Measurements from ENCODE around the gene MYBBP1A. TPM values are rescaled to one million over a fixed set of nuclear protein-coding genes. Genes with fewer than 3 reads are reported as not detected.

The MYBBP1A gene
- total RNA-seq, 2 donors from 2014 or later: 21.4 to 58.7 TPM

DNA sequence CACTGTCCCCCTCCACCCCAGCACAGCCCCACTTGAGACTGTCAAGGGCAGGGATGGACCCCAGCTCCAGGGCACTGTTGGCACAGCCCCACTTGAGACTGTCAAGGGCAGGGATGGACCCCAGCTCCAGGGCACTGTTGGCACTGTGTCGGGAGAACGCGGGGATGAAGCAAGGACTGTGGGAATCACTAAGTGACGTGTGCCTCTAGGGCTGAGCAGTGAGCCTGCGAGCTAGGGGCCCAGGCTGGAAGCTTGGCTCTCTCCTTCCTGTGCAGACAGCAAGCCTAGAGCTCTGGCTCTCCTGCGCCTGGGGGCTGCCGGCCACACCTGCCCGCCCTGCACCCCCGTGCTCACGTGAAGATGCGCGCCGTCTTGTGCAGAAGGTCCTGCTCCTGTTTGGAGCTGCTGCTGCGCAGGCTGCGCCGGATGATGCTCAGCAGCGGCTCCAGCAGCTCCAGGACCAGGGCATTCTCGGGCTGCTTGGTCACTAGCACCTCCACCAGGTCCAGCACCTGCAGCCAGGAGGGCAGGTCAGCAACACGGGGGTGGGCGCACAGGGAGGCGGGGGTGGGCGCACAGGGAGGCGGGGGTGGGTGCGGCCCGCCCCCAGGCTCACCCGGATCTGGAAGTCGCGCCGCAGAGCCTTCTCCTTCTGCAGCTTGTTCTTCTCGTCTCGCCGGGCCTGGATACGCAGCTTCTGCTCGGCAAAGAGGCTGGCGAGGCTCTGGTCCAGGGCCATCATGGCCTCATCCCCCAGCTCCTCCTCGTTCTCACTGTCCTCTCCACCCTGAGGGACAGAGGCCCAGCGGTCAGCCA lies 10.8 kb downstream of the MYBBP1A start:
- Histone ChIP-seq H3K36me3 (peaks cover 20% of the 10 kb centered on the region), H3K4me1 (no peaks in the 10 kb centered on the region), H3K27me3 (no peaks in the 10 kb centered on the region), H3K9ac (ENCODE audit: low read depth in 2 of 2, low read length in 2 of 2) (no peak overlapping the region), H3K9me3 (no peaks in the 10 kb centered on the region), H3K27ac (no peak overlapping the region), H3K4me3 (no peak overlapping the region)
- intact Hi-C loops (cut with DNase I): no loop called here
- no peak for TF ChIP-seq CTCF (IDR thresholded peaks at IDR 0.05)
- DNase-seq: no peak

GRCh38 chr17:4543557-4544026 lies 11.6 kb downstream of the MYBBP1A start:
- H3K36me3 ChIP-seq: peaks cover 18% of the 10 kb centered on the region
- no peak for TF ChIP-seq CTCF (IDR thresholded peaks at IDR 0.05)
- no peak overlapping the region for H3K27ac ChIP-seq
- DNase-seq: no peak
- H3K4me3 ChIP-seq: no peak overlapping the region
- H3K9me3 ChIP-seq: no peaks in the 10 kb centered on the region
- H3K4me1 ChIP-seq: no peaks in the 10 kb centered on the region
- no peak overlapping the region for H3K9ac ChIP-seq (ENCODE audit: low read depth in 2 of 2, low read length in 2 of 2)
- no peaks in the 10 kb centered on the region for H3K27me3 ChIP-seq
- intact Hi-C loops (cut with DNase I): no loop called here

- Histone ChIP-seq H3K4me1 (no peaks in the 10 kb centered on the region), H3K27ac (no peak overlapping the region), H3K9ac (ENCODE audit: low read depth in 2 of 2, low read length in 2 of 2) (no peak overlapping the region), H3K27me3 (no peaks in the 10 kb centered on the region), H3K4me3 (no peak overlapping the region), H3K9me3 (no peaks in the 10 kb centered on the region), H3K36me3 (peaks cover 11% of the 10 kb centered on the region)
- no peak for DNase-seq
- TF ChIP-seq CTCF (IDR thresholded peaks at IDR 0.05): no peak
- intact Hi-C loops (cut with DNase I): no loop called here
Measured at GRCh38 chr17:4542726-4543191, 12.4 kb downstream of the MYBBP1A start.

DNA sequence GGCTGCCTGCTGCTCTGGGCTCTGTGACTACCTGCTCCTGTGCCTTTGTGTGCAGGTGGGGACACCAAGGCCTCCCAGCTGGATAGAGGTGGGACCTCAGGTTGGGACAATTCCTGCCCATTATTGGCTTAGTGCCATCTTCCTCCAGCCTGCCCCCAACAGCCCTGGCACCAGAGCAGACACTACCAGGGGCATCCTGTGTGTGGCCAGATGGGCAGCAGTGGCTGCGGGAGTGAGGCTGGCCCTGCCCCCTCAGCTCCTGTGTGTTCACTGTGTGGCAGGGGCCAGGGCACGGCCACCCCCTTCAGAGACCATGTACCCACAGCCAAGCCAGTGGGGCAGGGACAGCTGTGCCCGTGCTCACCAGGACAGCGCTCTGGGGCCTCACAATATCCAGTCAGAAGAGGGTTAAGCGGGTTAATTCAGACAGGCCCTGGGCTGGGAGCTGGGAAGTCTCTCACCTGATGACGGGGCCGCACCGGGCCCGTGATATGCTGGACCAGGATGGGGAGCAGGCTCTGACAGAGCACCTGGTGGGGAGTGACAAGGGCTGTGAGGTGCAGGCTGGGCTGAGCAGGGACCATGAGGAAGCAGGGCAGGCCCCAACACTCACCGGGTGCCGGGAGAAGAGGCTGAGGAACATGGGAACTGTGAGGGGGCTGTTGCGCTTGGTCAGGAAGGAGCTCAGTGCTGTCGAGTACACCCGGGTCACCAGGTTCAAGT lies 13.0 kb downstream of the MYBBP1A start:
- Histone ChIP-seq H3K9ac (ENCODE audit: low read depth in 2 of 2, low read length in 2 of 2) (no peak overlapping the region), H3K27ac (no peak overlapping the region), H3K4me3 (no peak overlapping the region), H3K4me1 (no peaks in the 10 kb centered on the region), H3K9me3 (no peaks in the 10 kb centered on the region), H3K27me3 (no peaks in the 10 kb centered on the region), H3K36me3 (peaks cover 5% of the 10 kb centered on the region)
- intact Hi-C loops (cut with DNase I): no loop called here
- TF ChIP-seq CTCF (IDR thresholded peaks at IDR 0.05): no peak
- no peak for DNase-seq

DNA sequence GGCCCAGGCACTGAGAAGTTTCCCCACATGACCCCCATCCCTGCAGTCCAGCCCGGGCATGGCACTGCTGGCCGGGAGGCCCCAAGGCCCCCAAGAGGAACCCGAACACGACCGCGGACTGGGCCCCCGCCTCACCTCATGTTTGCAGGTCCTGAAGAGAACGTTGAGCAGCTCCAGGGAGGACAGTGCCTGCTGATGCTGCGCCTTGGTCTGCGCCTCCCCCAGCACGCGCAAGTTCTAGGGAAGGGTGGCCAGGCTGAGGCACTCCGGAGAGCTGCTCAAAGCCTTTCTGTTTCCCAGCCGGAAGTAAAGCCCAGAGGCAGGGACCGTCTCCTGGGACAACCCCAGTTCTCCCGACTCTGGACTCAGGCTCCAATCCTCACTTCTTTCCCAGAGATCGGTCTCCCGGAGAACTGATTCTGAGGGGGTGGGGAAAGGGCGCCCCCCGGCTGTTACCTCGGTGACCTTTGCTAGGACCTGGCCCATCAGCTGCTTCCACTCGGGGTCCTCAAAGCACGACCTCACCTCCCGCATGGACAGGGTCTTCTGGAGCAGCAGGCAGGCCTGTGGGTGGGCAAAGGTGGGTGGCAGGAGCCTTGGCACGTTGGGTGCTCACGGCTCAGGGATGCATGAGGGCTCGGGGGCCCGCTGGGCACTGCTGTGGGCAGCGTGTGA lies 13.7 kb downstream of the MYBBP1A start:
- no peak for TF ChIP-seq CTCF (IDR thresholded peaks at IDR 0.05)
- H3K36me3 ChIP-seq: peaks cover 4% of the 10 kb centered on the region
- H3K4me1 ChIP-seq: no peaks in the 10 kb centered on the region

More for the DNA sequence above, 13.7 kb downstream of the MYBBP1A start:
- no peak overlapping the region for H3K27ac ChIP-seq
- no peak for DNase-seq
- H3K9ac ChIP-seq (ENCODE audit: low read depth in 2 of 2, low read length in 2 of 2): no peak overlapping the region
- H3K9me3 ChIP-seq: no peaks in the 10 kb centered on the region
- intact Hi-C loops (cut with DNase I): no loop called here
- no peaks in the 10 kb centered on the region for H3K27me3 ChIP-seq
- H3K4me3 ChIP-seq: no peak overlapping the region

Data from colonic mucosa (tissue), 4 donors.